Activated CD4-positive, CD25-positive, alpha-beta regulatory T cell treated with anti-CD3 and anti-CD28 coated beads, Interleukin-2, amount 50 U/mL, for 16 hours (primary cell): ENCODE results near the gene GSG1L.

Experiments used
- DNase-seq: peaks from one replicate; pipeline ENCODE4 v3.0.0-alpha.2; 2020; ENCODE audit warnings: low read depth, low spot score

GSG1L gene

GRCh38 chr16:27852681-27853080 is 210.8 kb downstream of the GSG1L start:
- DNase-seq, result no peak

DNA sequence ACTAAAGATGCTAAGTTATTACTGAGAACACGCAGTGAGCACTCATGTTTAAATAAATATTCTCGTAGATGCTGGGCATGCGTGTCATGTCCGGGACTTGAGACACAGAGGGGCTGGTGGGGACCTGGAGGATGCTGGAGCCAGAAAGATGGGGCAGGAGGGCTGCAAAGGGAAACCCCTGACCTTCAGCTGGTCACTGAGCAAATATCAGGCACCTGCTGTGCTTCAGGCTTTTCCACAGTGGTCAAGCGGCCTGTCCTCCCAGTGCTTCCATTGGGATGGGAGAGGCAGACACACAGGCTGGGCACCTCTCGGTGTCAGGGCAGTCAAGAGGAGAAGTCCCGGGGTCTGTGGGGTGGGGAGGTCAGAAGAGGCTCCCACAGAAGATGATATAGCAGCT is 211.4 kb downstream of the GSG1L start:
- no peak for DNase-seq

GRCh38 chr16:27851586-27851985 is 211.9 kb downstream of the GSG1L start:
- DNase-seq, result no peak

GRCh38 chr16:27849621-27850020 is 213.9 kb downstream of the GSG1L start:
- no peak for DNase-seq

- DNase-seq, result no peak
Measured at GRCh38 chr16:27847030-27847550, 216.4 kb downstream of the GSG1L start.

DNA sequence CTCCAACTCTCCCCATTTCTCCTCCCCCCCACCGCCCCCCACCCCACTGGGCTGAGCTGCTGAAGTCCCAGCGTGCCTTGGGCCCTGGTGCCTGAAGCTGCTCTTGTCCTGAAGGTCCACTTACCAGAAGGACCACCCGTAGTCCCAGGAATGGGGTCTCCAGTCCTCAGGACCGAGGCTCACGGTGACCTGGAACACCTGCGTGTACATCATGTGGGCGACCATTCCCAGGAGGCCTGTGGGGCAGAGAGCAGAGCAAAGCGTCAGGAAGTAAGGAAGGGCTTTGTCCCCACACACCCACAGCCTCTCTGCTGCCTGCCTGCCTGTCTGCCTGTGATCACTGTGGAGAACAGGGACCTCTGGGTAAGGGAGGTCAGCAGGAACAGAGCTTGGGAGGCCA is 218.7 kb downstream of the GSG1L start:
- no peak for DNase-seq

- no peak for DNase-seq
Measured at GRCh38 chr16:27843800-27844199, 219.7 kb downstream of the GSG1L start.

GRCh38 chr16:27841911-27842310 is 221.6 kb downstream of the GSG1L start:
- no peak for DNase-seq

GRCh38 chr16:27841061-27841801 is 222.3 kb downstream of the GSG1L start:
- DNase-seq, result no peak

DNA sequence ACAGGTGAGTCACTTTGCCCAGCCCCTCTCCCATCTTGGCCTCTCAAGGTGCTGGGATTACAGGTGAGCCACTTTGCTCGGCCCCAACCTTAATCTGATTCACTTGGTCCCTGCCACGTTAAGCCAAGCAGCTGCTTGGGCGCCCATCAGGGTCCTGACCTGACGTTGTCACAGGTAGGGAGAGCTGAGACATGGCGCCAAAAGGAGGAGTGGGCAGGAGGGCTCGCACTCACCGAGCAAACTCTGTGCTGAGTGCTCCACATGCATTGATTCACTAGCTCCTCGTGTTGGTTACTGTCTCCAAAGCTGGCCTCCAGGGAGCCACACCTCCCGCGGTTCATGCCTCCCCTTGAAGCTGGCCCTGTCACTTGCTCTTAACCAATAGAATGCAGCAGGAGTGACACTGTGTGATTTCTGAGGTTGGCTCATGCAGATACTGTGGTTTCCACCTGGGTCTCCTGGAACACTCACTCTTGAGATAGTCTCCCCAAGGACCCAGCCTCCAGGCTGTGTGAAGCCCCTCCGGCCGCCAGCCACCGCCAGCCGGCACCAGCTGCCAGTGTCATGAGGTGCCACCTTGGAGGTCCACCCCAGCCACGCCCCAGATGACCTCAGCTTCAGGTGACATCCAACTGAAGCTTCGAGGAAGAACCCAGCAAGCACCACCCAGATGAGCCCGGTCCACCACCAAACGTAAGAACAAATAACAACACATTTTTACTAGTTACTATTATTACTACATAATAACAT is 223.0 kb downstream of the GSG1L start:
- DNase-seq, result no peak

GRCh38 chr16:27839419-27839818 is 224.1 kb downstream of the GSG1L start:
- DNase-seq, result no peak

GRCh38 chr16:27838536-27839175 is 224.9 kb downstream of the GSG1L start:
- no peak for DNase-seq

DNA sequence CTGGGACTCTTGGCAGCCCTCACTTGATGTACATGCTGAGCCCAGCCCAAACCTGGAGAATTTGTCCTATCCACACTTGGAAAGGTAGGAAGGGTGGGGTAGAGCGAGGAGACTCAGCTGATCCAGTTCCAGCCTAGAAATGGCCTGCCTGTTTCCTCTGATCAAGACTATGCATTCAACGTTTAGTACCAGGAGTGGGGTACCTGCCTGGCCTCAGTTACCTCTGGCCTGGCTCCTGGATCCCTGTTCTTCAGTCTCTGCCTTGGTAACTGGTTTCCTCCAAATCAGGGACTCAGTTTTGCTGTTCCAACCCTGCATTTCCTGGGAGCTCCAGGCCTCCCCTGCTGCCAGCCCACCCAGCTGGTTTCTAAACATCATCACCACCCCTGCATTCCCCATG is 233.5 kb downstream of the GSG1L start:
- DNase-seq, result no peak

DNA sequence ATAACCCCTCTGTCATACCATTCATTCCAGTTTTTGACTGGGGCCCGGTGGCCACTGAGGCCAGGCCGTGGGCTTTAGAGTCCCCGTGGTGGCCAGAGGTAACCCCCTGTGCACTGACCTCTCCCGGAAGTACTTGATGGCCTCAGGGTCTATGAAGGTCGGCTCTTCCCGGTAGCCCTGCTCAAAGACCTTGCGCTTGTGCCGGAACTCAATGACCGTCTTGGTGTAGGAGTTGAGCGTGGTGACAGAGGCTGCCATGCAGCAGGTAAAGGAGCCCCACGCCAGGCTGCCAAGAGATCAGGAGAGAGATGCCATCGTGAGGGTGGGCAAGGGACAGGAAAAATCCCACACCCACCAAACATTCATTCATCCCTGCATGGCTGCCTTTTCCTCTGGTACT is 234.8 kb downstream of the GSG1L start:
- DNase-seq, result no peak

DNA sequence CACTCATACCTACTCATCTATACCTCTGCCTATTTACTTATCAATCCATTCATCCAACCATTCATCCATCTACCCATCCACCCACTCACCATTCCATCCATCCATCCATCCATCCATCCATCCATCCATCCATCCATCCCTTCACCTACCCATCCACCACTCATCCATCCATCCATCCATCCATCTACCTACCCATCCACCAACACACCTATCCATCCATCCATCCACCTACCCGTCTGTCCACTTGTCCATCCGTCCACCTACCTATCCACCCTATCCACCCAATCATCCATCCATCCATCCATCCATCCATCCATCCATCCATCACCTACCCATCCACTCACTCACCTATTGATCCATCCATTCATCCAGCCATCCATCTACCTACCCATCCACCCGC is 235.7 kb downstream of the GSG1L start:
- DNase-seq, result no peak

GRCh38 chr16:27826893-27827289 is 236.6 kb downstream of the GSG1L start:
- no peak for DNase-seq

DNA sequence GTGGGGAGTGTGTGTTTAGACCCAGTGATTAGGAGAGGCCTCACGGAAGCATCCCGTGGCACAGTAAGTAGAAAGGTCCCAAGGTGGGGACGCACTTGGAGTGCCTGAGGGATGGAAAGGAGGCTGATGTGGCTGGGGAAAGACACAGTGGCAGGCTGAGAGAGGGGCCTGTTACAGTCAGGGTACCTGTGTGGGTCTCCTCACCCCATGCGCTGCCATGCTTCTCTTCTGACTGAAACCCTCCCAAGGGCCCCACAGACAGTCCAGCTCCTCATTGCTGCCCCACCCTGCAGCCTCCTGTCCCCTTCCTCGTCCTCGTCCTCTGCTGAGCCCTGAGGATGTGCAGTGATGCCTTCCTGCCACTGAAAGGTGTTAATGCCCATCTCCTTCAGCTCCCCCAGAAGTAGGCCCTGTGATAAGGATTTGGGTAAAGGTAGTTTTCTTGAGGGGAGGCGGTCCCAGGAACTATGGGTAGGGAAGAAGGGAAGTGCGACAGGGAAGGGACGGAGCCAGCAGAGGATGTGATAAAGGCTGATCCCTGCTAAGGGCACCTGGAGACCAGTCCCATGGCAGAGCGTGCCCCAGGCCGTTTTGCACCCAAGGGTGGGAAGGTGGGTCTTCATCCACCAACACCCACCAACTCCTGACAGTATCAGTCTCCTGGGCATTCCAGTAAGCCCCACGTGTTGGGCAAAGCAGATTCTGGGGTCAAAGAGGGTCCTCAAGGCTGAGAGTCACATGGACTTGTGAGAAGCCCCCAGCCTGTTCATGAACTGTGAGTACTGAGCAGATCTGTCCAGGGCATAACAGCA is 237.2 kb downstream of the GSG1L start:
- no peak for DNase-seq

DNA sequence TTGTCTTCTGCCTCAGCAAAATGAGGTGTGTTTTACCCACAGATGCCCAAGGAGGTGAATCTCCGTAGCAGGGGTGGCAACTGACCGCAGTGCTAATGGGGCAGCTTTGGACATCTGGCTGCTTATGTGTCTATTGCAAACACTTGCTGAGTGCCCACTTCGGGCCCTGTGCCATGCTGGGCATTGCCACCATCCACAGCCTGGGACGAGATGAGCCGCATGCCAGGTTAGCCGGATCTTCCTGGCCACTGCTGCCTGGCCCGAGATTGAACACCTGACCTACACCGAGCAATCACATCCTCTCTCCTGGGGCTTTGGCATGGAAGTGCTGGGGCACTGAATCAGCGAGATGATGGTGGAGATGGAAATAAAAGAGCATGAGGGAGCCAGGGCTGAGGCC is 238.7 kb downstream of the GSG1L start:
- no peak for DNase-seq

- no peak for DNase-seq
Measured at GRCh38 chr16:27824006-27824405, 239.5 kb downstream of the GSG1L start.

- no peak for DNase-seq
Measured at GRCh38 chr16:27823421-27823820, 240.1 kb downstream of the GSG1L start.

- DNase-seq, result no peak
Measured at GRCh38 chr16:27822996-27823395, 240.5 kb downstream of the GSG1L start.

DNA sequence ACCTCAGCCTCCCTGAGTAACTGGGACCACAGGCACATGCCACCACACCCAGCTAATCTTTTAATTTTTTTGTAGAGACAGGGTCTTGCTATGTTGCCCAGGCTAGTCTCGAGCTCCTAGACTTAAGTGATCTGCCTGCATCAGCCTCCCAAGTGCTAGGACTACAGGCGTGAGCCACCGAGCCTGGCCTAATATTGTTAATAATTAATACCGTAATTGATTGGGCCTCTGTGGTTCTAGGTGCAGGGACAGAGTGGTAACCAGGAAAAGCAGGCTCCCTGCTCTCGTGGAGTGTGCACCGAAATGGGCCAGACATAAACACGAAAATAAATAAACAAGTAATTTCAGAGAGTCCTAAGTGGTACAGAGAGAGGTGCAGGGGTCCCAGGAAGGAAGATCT is 241.0 kb downstream of the GSG1L start:
- DNase-seq, result no peak
